SIG-M5 treated with dmso at 0.1 percent for 504 hours (cell line): ENCODE data around the gene WDR6.

ENCODE experiments used
- DNase-seq: peaks from one replicate; lab custom pipeline; 2025; ENCODE audit not compliant: unreplicated experiment; lab: John Stamatoyannopoulos, UW

WDR6 gene

GRCh38 chr3:49013738-49014660 is 6.8 kb downstream of the WDR6 start:
- peak; percentile 30 for DNase-seq

GRCh38 chr3:49015072-49015471 is 7.9 kb downstream of the WDR6 start:
- no peak for DNase-seq

GRCh38 chr3:49015765-49016164 is 8.6 kb downstream of the WDR6 start:
- DNase-seq = no peak

- DNase-seq = no peak
Measured at GRCh38 chr3:49016414-49017228, 9.4 kb downstream of the WDR6 start.

GRCh38 chr3:49017229-49017970 is 10.2 kb downstream of the WDR6 start:
- DNase-seq = peak; percentile 47

GRCh38 chr3:49017971-49018706 is 10.9 kb downstream of the WDR6 start, which contains the start of gene DALRD3:
TSS of gene DALRD3 (minus strand) at chr3:49018580. CDS start at chr3:49018564, 16 bp downstream.
- peak; percentile 81 for DNase-seq

- peak; percentile 71 for DNase-seq
Measured at GRCh38 chr3:49018707-49019006, 11.5 kb downstream of the WDR6 start.

- peak; percentile 63 for DNase-seq
Measured at GRCh38 chr3:49019941-49020329, 12.7 kb downstream of the WDR6 start.

GRCh38 chr3:49020330-49021212 is 13.4 kb downstream of the WDR6 start:
- DNase-seq = peak; percentile 72

GRCh38 chr3:49021213-49021812 is 14.1 kb downstream of the WDR6 start:
- peak; percentile 95 for DNase-seq

- DNase-seq = peak; percentile 78
Measured at GRCh38 chr3:49021813-49022687, 14.9 kb downstream of the WDR6 start, which contains the start of gene NDUFAF3. TSS of gene NDUFAF3 (plus strand) at chr3:49022121. CDS start at chr3:49022145, 24 bp downstream.

- peak; percentile 54 for DNase-seq
Measured at GRCh38 chr3:49022688-49023171, 15.5 kb downstream of the WDR6 start.

- DNase-seq = no peak
Measured at GRCh38 chr3:49023775-49024174, 16.6 kb downstream of the WDR6 start.

- no peak for DNase-seq
Measured at GRCh38 chr3:49024449-49024848, 17.3 kb downstream of the WDR6 start.

GRCh38 chr3:49025005-49025792 is 18.0 kb downstream of the WDR6 start:
- DNase-seq = no peak

- no peak for DNase-seq
Measured at GRCh38 chr3:49025793-49026520, 18.8 kb downstream of the WDR6 start.

GRCh38 chr3:49026536-49026935 is 19.3 kb downstream of the WDR6 start:
- DNase-seq = no peak
